Stimulated activated CD8-positive, alpha-beta memory T cell treated with anti-CD3 and anti-CD28 coated beads, Interleukin-15, amount 100 ng/mL, for 1 hour (primary cell): ENCODE results near the gene PDAP1.
A peak's percentile ranks its signal among the peaks of the same experiment; 100 is the strongest.
"Not testable (repeated sequence)": the region's sequence is repeated elsewhere in the genome, so short reads cannot be mapped to it uniquely, and the experiment has no call there.

Source experiments
- DNase-seq: peaks from one replicate; pipeline ENCODE4 v3.0.0-alpha.2; 2020; ENCODE audit warnings: low read depth

Gene PDAP1

DNA sequence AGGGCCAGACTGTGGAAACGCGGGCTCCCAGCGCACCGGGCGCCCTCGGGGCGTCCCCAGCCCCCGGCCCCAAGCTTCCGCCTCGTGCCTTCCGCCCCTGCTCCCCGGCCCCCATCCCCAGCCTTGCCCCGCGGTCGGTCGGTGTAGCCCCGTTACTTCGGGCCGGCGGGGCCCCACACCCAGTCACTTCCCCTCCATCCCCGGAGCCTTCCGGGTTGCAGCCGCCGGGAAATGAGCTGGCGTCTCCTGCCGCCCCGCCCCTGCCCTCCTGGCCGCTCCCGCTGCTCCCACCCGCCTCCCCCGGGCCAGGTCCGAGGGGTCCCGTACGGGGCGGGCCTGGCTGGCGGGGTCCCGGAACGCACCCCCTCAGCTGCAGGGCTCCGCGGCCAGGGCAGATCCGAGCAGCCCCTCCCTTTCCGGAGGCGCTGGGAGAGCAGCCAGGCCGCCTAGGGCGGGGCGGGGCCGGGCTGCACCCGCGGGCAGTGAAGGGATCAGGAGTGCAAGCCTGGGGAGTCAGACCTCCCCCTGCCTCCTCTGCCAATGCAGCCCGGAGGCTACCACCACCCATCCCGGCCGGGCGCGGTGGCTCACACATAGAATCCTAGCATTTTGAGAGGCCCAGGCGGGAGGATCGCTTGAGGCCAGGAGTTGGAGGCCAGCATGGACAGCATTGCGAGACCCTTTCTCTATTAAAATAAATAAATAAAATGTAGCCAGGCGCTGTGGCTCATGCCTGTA, 33.2 kb downstream of the PDAP1 start:
- no peak for DNase-seq

DNA sequence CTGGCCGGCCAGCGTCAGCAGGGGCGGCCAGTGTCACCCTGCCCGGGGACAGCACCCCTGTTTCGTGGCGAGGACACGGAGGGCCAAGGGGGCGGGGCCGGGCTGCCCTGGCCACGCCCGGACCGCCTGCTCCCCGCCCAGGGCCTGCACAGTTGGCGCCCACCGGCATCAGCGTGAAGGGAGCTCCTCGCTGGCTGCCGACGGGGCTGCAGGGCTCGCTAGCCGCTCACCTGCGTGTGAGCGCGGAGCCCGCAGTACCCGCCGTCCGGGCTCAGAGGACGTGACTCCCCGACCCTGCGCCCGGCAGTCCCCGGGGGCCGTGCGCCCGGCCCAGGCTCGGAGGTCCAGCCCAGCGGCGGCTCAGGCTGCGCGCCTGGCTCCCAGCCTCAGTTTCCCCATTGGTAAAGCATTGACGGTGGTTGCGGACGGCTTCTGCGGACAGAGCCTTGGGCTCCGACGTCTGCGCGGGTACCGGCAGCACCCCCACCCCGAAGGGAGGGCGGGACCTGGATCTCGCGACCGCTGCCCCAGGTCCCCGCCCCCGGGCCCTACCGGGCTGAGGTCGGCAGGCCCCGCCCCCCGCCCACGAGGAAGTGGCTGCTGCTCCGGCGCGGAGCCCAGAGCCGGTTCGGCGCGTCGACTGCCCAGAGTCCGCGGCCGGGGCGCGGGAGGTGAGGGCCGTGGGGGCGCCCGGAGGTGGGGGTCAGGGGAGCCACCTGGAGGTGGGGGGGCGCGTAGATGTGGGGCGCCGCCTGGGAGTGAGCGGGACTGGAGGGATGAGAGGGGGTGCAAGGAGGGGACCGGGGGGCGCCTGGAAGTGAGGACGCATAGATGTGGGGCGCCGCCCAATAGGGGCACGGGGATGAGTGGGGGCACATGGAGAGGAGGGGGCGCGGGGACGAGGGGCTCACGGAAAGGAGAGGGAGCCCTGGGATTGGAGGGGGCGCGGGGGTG, 34.0 kb downstream of the PDAP1 start, which contains the start of gene ARPC1B:
TSS of gene ARPC1B (plus strand) at position 620 of the 954 bp plus-strand sequence. CDS start 10,985 bp downstream, outside the sequence.
- peak; percentile 62 for DNase-seq

DNA sequence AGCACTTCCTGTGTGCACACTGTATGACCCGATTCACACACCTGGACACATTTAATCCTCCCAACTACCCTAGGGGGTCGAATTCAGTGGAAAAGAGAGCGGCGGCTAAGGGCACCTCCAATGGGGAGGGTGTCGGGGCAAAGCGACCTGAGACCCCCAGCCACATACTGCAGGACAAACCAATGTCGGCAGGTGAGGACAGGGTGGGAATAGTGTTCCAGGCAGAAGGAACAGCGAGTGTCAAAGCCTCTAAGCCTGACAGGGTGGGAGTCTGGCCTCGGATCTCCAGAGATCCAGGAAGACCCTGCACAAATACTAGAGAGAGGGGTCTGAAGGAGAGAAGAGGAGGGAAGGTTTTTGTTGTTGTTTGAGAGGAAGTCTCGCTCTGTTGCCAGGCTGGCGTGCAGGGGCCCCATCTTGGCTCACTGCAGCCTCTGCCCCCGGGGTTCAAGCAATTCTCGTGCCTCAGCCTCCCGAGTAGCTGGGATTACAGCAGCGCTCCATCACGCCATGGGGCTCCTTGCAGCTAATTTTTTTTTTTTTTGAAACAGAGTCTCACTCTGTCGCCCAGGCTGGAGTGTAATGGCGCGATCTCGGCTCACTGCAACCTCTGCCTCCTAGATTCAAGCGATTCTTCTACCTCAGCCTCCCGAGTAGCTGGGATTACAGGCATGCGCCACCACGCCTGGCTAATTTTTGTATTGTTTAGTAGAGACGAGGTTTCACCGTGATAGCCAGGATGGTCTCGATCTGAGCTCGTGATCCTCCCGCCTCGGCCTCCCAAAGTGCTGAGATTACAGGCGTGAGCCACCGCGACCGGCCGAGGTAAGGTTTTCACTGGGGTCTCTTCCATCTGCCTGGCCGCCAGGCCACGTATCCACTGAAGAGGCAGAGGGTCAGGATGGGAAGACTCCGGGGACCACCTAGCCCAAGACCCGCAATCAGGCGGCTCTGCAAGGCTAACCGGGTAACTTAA, 35.0 kb downstream of the PDAP1 start:
- DNase-seq, result no peak

DNA sequence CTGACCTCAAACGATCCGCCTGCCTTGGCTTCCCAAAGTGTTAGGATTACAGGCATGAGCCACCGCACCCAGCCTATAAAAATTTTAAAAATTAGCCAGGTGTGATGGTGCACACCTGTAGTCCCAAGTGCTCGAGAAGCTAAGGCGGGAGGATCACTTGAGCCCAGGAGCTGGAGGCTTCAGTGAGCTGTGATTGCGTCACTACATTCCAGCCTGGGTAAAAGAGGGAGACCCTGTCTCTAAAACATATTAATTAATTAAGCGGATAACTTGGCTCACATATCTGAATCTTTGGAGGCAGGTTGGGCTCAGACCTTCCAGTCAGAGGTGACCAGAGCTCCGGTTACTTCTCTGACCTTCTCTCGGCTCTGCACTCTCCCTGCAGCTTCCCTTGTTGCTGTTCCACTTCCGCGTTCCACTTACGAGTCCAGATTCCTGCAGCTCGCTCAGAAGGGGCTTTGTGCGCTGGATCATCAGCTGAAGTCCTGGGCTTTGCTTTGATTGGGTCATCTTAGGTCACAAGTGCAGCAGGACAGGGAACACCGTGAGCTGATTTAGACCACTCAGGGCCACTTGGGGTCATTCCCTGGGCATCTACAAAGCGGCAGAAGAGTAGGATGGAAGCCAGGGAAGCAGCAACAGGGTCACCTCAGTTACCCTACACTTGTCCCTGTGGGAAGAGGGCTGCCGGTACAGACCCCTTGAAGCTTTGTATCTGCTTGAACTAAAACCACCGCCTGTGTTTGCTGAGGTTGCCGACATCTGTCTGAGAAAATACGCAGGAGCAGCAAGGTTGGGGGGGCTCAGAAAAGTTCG, 35.9 kb downstream of the PDAP1 start:
- DNase-seq, result no peak

DNA sequence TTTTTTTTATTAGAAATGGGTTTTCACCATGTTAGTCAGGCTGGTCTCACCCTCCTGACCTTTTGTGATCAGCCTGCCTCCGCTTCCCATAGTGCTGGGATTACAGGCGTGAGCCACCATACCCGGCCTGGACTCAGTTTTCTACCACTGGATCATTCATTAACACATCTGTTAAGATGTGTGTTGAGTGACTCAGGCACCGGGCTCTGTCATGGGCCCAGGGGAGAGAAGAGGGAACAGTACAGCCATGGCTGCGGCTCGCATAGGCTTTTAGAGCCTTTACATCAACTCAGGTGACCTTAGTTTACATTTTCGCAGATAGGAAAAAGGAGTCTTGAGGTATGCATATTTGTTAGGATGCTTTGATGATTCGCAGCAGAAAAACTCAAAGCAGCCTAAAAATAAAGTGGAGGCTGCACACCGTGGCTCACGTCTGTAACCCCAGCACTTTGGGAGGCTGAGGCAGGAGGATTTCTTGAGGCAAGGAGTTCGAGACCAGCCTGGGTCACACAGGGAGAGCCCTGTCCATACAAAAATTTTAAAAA, 36.9 kb downstream of the PDAP1 start:
- DNase-seq, result no peak

DNA sequence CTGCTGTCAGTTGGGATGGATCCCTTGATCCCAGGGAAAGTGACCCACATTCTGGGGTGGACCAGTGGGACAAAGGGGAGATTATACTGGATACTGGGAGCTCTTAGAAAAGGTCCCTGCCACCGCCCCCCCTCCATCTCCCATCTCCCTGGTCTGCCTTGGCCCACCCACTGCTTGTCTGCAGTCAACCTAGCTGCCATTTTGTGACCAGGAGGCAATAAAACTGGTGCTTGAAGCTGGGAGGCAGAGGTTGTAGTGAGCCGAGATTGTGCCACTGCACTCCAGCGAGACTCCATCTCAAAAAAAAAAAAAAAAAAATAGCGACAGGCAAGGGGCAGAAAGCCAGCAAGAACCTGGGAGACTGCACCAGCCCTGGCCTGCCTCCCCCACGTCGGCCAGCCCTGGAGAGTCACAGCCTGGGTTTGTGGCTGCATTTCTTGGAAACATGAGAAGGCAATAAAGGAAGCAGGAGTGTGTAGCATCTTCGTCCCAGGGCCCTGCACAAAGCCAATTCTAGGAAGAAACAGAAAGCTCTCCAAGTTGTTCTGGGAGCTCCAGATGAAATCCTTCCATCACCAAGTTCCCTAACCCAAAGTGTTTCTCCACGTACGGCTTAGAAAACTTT, 38.5 kb downstream of the PDAP1 start:
- DNase-seq, result no peak

DNA sequence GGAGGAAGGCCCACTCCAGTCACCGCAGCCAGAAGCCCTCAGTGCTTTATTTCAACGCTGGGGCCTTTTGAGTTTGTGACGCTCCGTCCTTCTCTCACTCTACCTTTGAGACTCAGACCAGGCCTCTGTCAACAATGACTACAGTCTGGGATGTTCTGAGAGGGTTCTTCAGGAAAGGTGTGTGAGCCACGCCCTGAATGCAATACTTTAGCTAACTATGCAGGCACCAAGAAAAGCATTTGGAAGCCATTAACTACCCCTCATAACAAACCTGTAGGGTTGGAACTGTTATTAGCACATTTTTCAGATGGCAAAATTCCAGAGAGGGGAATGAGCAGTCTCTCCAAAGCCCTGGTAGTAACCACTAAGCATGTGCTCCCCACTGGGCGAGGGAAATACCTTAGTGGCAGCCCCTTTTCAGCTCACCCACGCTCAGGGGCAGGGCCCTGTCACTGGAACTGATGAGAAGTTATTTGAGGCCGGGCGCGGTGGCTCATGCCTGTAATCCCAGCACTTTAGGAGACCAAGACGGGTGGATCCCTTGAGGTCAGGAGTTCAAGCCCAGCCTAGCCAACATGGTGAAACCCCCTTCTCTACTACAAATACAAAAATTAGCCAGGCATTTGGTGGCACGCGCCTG, 39.5 kb downstream of the PDAP1 start:
- no peak for DNase-seq

DNA sequence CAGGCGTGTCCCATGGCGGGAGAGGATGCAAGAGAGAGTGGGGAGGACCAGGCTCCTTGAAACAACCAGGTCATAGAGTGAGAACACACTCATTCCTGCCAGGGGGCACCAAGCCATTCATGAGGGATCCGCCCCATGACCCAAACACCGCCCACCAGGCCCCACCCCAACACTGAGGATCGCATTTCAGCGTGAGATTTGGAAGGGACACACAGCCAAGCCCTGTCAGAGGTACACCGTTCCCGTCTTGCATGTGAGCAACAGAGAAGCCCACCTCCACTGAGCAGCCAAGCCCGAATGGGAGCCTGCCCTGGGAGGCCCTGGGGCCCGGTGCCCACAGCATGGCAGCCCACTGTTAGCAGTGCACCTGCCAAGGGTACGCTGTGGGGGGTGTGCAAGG, 41.8 kb downstream of the PDAP1 start:
- no peak for DNase-seq

DNA sequence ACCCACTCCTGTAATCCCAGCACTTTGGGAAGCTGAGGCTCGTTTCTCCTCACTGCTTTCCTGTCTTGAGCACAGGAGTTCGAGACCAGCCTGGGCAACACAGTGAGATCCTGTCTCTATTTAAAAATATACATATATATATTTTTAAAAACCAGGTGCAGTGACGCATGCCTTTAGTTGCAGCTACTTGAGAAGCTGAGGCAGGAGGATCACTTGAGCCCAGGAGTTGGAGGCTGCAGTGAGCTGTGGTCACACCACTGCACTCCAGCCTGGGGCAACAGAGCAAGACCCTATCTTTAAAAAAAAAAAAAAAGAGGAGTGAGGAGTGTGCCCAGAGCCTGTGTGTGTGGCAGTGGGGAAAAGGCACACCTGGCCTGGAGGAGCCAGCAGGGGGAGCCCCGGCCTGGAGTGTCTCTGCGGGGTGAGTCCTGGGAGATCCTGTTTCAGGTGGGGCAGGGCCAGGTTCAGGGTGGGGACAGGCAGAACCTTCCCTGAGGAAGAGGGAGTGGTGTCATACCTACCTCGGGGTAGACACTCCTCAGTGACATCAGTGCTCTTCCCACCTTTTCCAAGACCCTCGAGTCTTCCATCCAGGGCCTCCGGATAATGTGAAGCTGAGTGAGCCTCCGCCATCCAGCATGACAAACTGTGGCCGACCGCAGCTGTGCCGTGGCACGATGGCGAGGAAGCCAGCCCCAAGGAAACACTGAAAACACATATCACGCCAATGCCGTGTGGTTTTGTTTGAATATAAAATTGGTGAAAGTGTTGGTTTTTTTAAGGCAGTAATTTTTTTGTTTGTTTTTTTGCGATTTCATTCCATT, 42.9 kb downstream of the PDAP1 start:
- DNase-seq, result peak; percentile 55

DNA sequence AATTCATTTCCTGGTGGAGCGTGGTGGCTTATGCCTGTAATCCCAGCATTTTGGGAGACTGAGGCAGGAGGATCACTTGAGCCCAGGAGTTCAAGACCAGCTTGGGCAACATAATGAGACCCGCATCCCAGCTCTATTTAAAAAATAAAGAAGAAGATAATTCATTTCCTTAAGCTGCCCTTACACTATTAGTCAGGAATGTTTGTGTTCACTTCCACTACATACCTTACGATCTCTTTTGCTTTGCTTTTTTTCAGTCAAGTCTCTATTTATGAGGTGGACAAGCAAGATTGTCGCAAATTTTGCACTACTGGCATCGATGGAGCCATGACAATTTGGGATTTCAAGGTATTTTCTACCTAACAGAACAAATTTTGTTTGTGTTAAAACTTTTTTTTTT, 45.1 kb downstream of the PDAP1 start:
- DNase-seq, result no peak

DNA sequence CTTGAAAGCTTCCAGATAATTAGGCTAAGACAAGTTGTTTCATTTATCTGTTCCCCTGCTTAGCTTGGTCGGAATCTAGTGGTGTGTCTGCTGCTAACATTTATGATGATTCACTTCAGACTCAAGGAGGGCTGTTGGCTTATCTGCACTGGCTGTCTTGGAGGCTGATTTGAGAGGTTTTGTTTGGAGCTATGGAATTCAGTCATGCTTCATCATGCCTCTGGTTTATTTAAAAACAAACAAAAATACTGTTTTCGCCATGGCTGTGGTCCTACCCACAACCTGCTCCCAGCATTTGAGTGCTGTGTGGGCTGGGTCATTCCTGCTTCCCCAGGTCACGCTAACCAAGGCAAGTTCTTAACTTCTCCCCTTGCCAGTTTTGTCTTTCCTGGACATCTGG, 45.6 kb downstream of the PDAP1 start:
- DNase-seq, result no peak

DNA sequence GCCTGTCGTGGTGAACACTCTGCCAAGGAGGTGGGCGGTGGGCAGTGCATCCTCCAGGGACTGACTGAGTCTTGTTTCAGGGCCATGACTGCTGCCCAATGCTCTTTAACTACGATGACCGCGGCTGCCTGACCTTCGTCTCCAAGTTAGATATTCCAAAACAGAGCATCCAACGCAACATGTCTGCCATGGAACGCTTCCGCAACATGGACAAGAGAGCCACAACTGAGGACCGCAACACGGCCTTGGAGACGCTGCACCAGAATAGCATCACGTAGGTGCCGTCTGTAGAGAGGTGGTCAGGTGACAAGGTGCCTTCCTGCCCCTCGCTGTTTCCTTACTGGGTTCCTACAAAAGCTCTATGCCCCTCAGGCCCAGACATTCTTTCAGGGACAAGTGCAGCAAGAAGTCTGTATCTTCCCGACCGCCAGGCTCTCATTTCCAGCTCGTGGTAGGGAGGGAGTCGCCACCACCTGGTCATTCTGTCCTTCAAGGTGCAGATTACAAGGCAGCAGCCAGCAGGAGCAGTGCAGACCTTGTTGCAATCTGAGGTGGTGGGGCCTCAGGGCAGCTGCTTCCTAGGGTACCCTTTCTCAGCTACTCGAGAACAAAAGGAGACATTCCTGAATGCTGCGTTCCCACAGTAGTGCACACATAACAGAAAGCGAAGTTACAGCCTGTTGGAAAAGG, 48.8 kb downstream of the PDAP1 start:
- DNase-seq, result no peak

DNA sequence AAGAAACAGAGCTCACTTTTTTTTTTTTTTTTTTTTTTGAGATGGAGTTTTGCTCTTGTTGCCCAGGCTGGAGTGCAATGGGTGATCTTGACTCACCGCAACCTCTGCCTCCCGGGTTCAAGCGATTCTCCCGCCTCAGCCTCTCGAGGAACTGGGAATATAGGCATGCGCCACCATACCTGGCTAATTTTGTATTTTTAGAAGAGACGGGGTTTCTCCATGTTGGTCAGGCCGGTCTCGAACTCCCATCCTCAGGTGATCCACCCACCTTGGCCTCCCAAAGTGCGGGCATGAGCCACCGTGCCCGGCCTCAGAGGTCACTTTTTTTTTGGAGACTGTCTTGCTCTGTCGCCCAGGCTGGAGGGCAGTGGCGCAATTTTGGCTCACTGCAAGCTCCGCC, 49.9 kb downstream of the PDAP1 start:
- not testable (repeated sequence) for DNase-seq

DNA sequence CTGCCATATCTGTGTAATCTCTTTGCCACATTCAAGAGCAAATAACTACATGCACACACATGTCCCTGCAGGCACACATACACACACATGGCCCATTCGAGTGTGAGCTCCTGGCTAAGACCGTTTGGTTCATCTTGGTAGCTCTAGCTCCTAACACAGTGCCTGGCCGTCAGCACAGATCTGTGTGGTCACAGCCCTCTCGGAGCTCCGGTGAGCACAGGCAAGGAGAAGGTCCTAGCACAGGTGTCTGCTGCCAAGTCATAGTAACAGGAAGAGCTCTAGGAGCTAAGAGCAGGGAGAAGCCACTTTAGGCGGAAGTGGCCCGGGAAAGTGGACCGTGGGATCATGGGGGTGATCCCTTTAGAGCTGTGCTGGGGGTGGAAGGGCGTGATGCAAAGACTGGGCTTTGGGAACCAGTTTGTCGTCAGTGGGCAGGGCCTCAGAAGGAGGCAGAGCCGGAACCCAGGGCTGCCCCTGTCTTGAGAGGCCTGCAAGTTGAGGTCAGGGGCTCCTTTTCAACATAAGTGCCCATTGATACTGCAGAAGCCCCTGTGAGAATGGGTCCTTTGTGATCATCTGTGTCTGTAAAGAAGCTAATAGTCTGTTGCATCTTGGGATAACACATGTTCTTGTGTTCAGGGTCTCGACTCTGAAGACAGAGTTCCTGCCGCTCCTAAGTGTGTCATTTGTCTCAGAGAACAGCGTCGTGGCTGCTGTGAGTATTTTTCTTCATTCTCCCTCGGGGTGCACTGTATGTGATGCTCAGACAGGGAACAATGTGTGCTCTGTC, 50.5 kb downstream of the PDAP1 start:
- DNase-seq, result no peak

DNA sequence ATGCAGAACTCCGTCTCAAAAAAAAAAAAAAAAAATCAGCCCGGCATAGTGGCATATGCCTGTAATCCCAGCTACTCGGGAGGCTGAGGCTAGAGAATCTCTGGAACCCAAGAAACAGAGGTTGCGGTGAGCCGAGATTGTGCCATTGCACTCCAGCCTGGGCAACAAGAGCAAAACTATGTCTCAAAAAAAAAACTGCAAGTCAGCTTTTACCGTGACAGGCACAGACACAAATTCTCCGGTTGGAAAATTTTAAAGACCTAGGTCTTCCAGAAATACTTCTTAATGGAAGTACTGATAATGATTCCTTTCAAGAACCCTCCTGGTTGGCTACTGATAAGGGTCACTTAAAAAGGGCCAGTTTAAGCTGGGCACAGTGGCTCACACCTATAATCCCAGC, 53.3 kb downstream of the PDAP1 start:
- DNase-seq, result no peak

DNA sequence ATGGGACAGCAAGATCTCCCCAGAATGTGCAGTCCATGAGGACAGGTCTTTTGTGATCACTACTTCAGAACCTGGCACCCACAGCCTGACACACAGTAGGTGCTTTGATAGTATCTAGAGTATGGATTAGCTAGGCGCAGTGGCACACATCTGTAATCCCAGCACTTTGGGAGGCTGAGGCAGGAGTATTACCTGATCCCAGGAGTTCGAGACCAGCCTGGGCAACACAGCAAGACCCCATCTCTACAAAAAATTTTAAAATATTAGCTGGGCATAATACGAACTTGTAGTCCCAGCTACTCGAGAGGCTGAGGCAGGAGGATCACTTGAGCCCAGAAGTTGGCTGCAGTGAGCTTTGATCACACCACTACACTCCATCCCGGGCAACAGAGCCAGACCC, 56.1 kb downstream of the PDAP1 start:
- DNase-seq, result no peak

DNA sequence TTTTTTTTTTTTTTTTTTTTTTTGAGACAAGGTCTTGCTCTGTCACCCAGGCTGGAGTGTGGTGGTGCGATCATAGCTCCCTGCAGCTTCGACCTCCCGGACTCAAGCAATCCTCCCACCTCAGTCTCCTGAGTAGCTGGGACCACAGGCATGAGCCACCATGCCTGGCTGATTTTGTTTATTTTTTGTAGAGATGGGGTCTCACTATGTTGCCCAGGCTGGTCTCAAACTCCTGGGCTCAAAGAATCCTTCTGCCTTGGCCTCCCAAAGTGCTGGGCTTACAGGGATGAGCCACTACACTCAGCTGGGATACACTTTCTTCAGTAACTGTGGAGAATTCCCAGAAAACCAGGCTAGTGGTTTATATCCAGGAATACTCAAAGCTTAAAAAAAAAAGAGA, 57.8 kb downstream of the PDAP1 start:
- not testable (repeated sequence) for DNase-seq
